ENCODE results near the gene ALPK3. TPM values are rescaled to one million over a fixed set of nuclear protein-coding genes. Genes with fewer than 3 reads are reported as not detected.
"Not testable (repeated sequence)": the region's sequence is repeated elsewhere in the genome, so short reads cannot be mapped to it uniquely, and the experiment has no call there.

Gene ALPK3
- total and polyA plus RNA-seq, 2 donors, result 1.1 to 1.3 TPM

DNA sequence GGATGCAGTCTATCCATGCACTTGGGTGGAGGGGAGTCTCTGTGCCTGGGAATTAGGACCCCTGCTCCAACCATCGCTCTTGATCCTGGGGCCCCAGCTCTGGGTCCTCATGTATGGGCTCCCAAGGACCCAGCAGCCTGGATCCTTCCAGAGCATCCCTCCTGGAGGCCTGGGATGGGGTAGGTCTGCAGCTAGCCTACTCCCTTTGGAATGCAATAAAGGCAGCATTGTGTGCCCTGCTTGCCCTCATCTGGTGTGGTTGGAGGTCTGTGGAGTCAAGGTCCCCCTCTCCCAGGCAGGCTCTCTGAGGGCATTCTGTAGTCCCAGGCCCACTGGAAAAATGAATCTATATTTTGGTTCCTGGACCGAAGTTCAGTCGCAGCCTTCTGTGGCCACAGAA is 52.4 kb downstream of the ALPK3 start:
- Histone ChIP-seq H3K4me3 (ENCODE audit: low read length in 2 of 2) (no peak overlapping the region), H3K27ac (ENCODE audit: low read depth in 1 of 2, low read length in 1 of 2) (no peak overlapping the region), H3K4me1 (ENCODE audit: control insufficient read depth in 2 of 2, insufficient read depth in 2 of 2, low read length in 2 of 2) (peaks cover 0 to 7% of the 10 kb centered on the region in 2 donors), H3K9me3 (ENCODE audit: control insufficient read depth in 2 of 2, insufficient read depth in 1 of 2, low read length in 1 of 2) (no peaks in the 10 kb centered on the region), H3K36me3 (ENCODE audit: control insufficient read depth in 2 of 2, insufficient read depth in 2 of 2, low read length in 1 of 2) (no peaks in the 10 kb centered on the region), H3K27me3 (ENCODE audit: control insufficient read depth in 2 of 2, insufficient read depth in 1 of 2, low read length in 1 of 2) (no peaks in the 10 kb centered on the region)
- 97% methylated on average over 3 of the region's 3 CpGs for WGBS
- no peak for DNase-seq (ENCODE audit: low read depth in 6 of 9, low spot score in 9 of 9)

GRCh38 chr15:84871428-84871985 is 54.4 kb downstream of the ALPK3 start:
- H3K4me1 ChIP-seq (ENCODE audit: control insufficient read depth in 2 of 2, insufficient read depth in 2 of 2, low read length in 2 of 2), result peaks cover 0 to 7% of the 10 kb centered on the region in 2 donors
- no peaks in the 10 kb centered on the region for H3K27me3 ChIP-seq (ENCODE audit: control insufficient read depth in 2 of 2, insufficient read depth in 1 of 2, low read length in 1 of 2)
- no peak overlapping the region for H3K4me3 ChIP-seq (ENCODE audit: low read length in 2 of 2)
- no peaks in the 10 kb centered on the region for H3K9me3 ChIP-seq (ENCODE audit: control insufficient read depth in 2 of 2, insufficient read depth in 1 of 2, low read length in 1 of 2)
- no peak overlapping the region for H3K27ac ChIP-seq (ENCODE audit: low read depth in 1 of 2, low read length in 1 of 2)
- 97% methylated on average over 9 of the region's 9 CpGs for WGBS
- DNase-seq (ENCODE audit: low read depth in 6 of 9, low spot score in 9 of 9), result no peak
- no peaks in the 10 kb centered on the region for H3K36me3 ChIP-seq (ENCODE audit: control insufficient read depth in 2 of 2, insufficient read depth in 2 of 2, low read length in 1 of 2)

GRCh38 chr15:84872009-84872910 is 55.1 kb downstream of the ALPK3 start:
- H3K4me3 ChIP-seq (ENCODE audit: low read length in 2 of 2), result no peak overlapping the region
- H3K9me3 ChIP-seq (ENCODE audit: control insufficient read depth in 2 of 2, insufficient read depth in 1 of 2, low read length in 1 of 2), result no peaks in the 10 kb centered on the region
- H3K27ac ChIP-seq (ENCODE audit: low read depth in 1 of 2, low read length in 1 of 2), result no peak overlapping the region
- no peaks in the 10 kb centered on the region for H3K27me3 ChIP-seq (ENCODE audit: control insufficient read depth in 2 of 2, insufficient read depth in 1 of 2, low read length in 1 of 2)
- peaks cover 0 to 7% of the 10 kb centered on the region in 2 donors for H3K4me1 ChIP-seq (ENCODE audit: control insufficient read depth in 2 of 2, insufficient read depth in 2 of 2, low read length in 2 of 2)
- H3K36me3 ChIP-seq (ENCODE audit: control insufficient read depth in 2 of 2, insufficient read depth in 2 of 2, low read length in 1 of 2), result no peaks in the 10 kb centered on the region
- DNase-seq (ENCODE audit: low read depth in 6 of 9, low spot score in 9 of 9), result no peak
- WGBS, result 97% methylated on average over 17 of the region's 17 CpGs

DNA sequence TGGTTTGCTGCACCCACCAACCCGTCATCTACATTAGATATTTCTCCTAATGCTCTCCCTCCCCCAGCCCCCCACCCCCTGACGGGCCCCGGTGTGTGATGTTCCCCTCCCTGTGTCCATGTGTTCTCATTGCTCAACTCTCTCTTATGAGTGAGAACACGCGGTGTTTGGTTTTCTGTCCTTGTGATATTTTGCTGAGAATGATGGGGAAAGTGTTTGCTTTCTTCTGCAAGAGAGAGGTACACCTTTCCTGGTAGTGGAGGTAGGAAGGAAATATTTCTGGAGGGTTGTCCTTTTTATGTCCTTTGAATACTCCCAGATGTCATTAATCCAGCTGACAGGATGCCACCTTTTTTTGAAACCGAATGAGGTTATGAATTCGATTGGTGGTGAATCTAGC is 56.8 kb downstream of the ALPK3 start:
- Histone ChIP-seq H3K27me3 (ENCODE audit: control insufficient read depth in 2 of 2, insufficient read depth in 1 of 2, low read length in 1 of 2) (no peaks in the 10 kb centered on the region), H3K36me3 (ENCODE audit: control insufficient read depth in 2 of 2, insufficient read depth in 2 of 2, low read length in 1 of 2) (no peaks in the 10 kb centered on the region), H3K9me3 (ENCODE audit: control insufficient read depth in 2 of 2, insufficient read depth in 1 of 2, low read length in 1 of 2) (no peaks in the 10 kb centered on the region), H3K27ac (ENCODE audit: low read depth in 1 of 2, low read length in 1 of 2) (no peak overlapping the region), H3K4me3 (ENCODE audit: low read length in 2 of 2) (no peak overlapping the region), H3K4me1 (ENCODE audit: control insufficient read depth in 2 of 2, insufficient read depth in 2 of 2, low read length in 2 of 2) (peaks cover 0 to 2% of the 10 kb centered on the region in 2 donors)
- 81% methylated on average over 7 of the region's 7 CpGs for WGBS
- no peak for DNase-seq (ENCODE audit: low read depth in 6 of 9, low spot score in 9 of 9)

- H3K4me3 ChIP-seq (ENCODE audit: low read length in 2 of 2), result no peak overlapping the region
- H3K4me1 ChIP-seq (ENCODE audit: control insufficient read depth in 2 of 2, insufficient read depth in 2 of 2, low read length in 2 of 2), result no peaks in the 10 kb centered on the region
- H3K27me3 ChIP-seq (ENCODE audit: control insufficient read depth in 2 of 2, insufficient read depth in 1 of 2, low read length in 1 of 2), result no peaks in the 10 kb centered on the region
- H3K9me3 ChIP-seq (ENCODE audit: control insufficient read depth in 2 of 2, insufficient read depth in 1 of 2, low read length in 1 of 2), result no peaks in the 10 kb centered on the region
- DNase-seq (ENCODE audit: low read depth in 6 of 9, low spot score in 9 of 9), result no peak
- 98% methylated on average over 5 of the region's 5 CpGs for whole genome bisulfite sequencing
- no peak overlapping the region for H3K27ac ChIP-seq (ENCODE audit: low read depth in 1 of 2, low read length in 1 of 2)
- H3K36me3 ChIP-seq (ENCODE audit: control insufficient read depth in 2 of 2, insufficient read depth in 2 of 2, low read length in 1 of 2), result no peaks in the 10 kb centered on the region
These were observed 58.0 kb downstream of the ALPK3 start for GRCh38 chr15:84874981-84875699.

DNA sequence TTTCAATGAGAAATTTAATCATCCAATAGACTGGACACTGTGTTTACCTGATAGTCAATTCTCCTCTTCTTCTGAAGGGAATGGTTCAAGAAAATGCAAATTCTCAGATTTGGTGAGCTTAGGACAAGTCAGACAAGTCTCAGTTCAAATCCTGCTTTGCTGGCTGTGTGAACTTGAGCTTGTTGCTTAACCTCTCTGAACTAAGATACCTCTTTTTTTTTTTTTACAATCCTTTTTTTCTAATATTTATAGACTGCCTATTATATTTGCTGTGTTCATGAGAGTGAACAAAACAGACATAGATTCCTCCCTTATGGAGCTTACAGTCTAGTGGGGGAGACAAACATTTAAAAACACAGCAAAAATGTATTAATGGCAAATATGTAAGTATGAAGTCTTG is 59.1 kb downstream of the ALPK3 start:
- Histone ChIP-seq H3K4me1 (ENCODE audit: control insufficient read depth in 2 of 2, insufficient read depth in 2 of 2, low read length in 2 of 2) (no peaks in the 10 kb centered on the region), H3K27ac (ENCODE audit: low read depth in 1 of 2, low read length in 1 of 2) (no peak overlapping the region), H3K9me3 (ENCODE audit: control insufficient read depth in 2 of 2, insufficient read depth in 1 of 2, low read length in 1 of 2) (no peaks in the 10 kb centered on the region), H3K27me3 (ENCODE audit: control insufficient read depth in 2 of 2, insufficient read depth in 1 of 2, low read length in 1 of 2) (no peaks in the 10 kb centered on the region), H3K36me3 (ENCODE audit: control insufficient read depth in 2 of 2, insufficient read depth in 2 of 2, low read length in 1 of 2) (no peaks in the 10 kb centered on the region), H3K4me3 (ENCODE audit: low read length in 2 of 2) (no peak overlapping the region)
- DNase-seq (ENCODE audit: low read depth in 6 of 9, low spot score in 9 of 9), result no peak

GRCh38 chr15:84877701-84878100 is 60.5 kb downstream of the ALPK3 start:
- not testable (repeated sequence) for H3K4me1 ChIP-seq (ENCODE audit: control insufficient read depth in 2 of 2, insufficient read depth in 2 of 2, low read length in 2 of 2); H3K27ac ChIP-seq (ENCODE audit: low read depth in 1 of 2, low read length in 1 of 2); H3K4me3 ChIP-seq (ENCODE audit: low read length in 2 of 2); H3K9me3 ChIP-seq (ENCODE audit: control insufficient read depth in 2 of 2, insufficient read depth in 1 of 2, low read length in 1 of 2); H3K36me3 ChIP-seq (ENCODE audit: control insufficient read depth in 2 of 2, insufficient read depth in 2 of 2, low read length in 1 of 2); DNase-seq (ENCODE audit: low read depth in 6 of 9, low spot score in 9 of 9); H3K27me3 ChIP-seq (ENCODE audit: control insufficient read depth in 2 of 2, insufficient read depth in 1 of 2, low read length in 1 of 2)
- 95% methylated on average over 3 of the region's 3 CpGs for WGBS

DNA sequence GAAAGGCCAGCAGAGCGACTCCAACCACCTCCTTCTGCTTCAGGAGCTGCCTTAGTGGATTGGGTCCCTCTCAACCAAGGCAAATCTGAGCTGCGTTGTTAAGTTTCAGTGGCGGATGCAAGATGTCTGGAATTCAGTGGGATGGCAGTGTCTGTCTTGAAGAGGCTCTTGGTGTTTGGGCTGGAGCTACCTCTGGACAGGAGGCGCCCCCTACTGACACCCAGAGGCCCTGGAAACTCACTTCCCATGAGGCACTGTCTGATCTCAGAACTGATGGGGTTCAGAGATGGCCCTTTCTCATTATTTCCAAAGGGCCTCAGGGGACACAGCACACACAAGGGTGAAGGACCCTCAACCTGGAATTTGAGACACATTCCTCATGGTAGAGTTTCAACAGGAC is 61.3 kb downstream of the ALPK3 start:
- 75% methylated on average over 4 of the region's 4 CpGs for WGBS
- peak; percentile 16 to 71 (median 29) for DNase-seq (ENCODE audit: low read depth in 6 of 9, low spot score in 9 of 9)
- no peak overlapping the region for H3K27ac ChIP-seq (ENCODE audit: low read depth in 1 of 2, low read length in 1 of 2)

More for the DNA sequence above, 61.3 kb downstream of the ALPK3 start:
- Histone ChIP-seq H3K4me3 (ENCODE audit: low read length in 2 of 2) (no peak overlapping the region), H3K9me3 (ENCODE audit: control insufficient read depth in 2 of 2, insufficient read depth in 1 of 2, low read length in 1 of 2) (no peaks in the 10 kb centered on the region), H3K36me3 (ENCODE audit: control insufficient read depth in 2 of 2, insufficient read depth in 2 of 2, low read length in 1 of 2) (no peaks in the 10 kb centered on the region), H3K27me3 (ENCODE audit: control insufficient read depth in 2 of 2, insufficient read depth in 1 of 2, low read length in 1 of 2) (no peaks in the 10 kb centered on the region), H3K4me1 (ENCODE audit: control insufficient read depth in 2 of 2, insufficient read depth in 2 of 2, low read length in 2 of 2) (no peaks in the 10 kb centered on the region)

All from thymus (tissue), 11 donors.